Measurements from ENCODE around the gene GRIP1.
A peak's percentile ranks its signal among the peaks of the same experiment; 100 is the strongest.

GRIP1 gene

DNA sequence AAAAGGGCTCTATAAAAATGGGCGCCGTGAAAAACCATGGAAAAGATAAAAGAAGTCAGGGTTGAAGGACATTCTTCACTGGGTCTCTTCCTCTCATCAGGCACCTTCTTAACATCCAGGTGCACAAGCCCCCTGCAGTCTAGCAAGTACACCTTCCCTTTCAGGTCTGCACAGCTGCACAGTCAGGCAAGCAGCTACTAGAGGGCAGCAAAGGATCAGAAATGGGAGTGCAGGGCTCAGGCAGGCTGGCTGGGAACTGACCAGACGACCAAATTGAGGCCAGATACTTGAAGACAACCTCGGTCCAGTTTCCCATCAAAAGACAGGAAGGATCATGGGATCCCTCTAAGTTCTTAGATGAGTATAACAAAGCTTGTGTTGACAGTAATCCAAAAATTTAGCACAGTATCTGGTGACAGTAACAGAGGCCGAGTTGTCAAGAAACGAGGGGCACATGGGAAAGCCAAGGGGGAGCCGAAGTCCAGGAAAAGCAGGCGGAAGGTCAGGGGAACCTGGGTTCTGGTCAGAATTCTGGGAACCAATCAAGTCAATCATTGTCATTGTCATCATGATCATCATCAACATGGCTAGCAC is 10.1 kb upstream of the GRIP1 start:
- DNase-seq = peak; percentile 3

DNA sequence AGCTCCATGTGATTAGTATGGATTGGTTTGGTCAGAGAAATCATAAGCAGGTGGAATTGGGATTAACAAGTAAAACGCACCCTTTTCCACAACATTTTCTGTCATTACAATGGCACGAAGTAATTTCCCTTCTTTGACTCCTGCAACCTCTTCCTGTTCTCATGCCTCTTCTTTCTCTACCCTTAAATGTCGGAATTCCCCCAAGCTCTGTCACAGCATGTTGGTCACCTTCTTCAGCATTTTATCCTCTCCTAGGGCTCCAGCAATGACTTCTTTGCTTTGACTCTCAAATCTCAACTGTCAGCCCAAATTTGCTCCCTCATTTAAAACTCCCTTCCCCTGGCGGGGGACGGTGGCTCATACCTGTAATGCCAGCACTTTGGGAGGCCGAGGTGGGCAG is 5.3 kb upstream of the GRIP1 start:
- no peak for DNase-seq

DNA sequence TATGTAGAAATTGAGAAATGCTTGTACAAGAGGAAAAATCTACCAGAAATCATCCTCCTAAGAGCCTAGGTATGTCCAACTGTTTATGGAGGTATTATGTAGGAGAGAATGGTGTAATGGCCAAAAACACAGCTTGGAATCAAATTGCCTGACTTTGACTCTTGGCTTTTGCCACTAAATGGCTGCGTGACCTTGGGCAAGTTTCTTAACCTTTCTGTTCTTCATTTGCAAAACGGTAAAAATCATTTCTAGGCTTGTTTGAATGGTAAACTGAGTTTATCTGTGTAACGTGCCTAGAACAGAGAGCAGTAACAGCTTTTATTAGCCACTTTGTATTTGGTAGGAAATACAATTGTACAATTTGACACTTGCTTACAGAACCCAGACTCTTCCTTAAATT is 4.9 kb upstream of the GRIP1 start:
- no peak for DNase-seq

DNA sequence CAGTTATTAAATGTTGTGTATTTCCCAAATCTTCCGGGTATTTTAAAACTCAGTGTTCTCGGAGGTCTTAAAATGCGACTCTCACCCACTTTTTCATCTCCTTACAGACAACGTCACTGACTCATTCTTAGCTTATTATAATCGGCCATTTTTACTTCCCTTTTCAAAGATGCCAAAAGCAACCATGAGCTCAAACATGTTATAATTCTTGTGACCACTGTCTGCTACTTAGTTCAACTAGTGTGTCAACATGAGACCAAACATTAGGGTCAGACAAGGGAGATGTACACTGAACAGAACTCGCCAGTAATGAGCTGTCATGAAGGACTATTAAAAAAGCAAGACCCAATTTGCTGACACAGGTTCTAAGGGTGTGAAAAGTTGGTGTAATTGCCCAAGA is 4.2 kb upstream of the GRIP1 start:
- DNase-seq = no peak

DNA sequence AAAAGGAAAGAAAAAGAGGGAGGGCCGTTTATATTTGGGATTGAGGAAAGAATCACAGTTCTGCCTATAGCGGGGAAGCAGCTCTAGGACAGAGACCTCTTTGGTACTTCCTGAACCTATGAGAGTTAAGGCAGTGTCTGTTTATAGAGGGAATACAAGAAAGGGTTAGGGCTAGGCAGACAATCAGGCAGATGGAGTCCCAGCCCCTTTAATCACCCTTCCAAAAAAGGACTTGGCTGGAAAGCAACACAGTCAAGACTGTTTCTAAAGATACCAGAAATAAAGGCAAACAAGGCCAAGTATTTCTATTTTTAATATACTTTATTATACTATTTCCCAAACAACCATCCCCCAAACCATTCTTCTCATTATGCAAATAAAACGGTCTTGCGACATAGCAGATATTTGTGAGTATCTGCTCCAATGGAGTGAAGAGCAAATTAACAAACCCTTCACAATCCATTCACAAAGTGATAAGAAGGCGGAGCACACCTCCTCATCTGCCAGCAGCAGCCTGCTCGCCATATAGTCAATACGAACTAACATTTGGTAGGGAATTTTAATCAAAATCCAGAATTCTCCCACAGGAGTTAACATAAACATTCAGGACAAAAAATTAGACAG is 697 bp upstream of the GRIP1 start:
- no peak for DNase-seq

DNA sequence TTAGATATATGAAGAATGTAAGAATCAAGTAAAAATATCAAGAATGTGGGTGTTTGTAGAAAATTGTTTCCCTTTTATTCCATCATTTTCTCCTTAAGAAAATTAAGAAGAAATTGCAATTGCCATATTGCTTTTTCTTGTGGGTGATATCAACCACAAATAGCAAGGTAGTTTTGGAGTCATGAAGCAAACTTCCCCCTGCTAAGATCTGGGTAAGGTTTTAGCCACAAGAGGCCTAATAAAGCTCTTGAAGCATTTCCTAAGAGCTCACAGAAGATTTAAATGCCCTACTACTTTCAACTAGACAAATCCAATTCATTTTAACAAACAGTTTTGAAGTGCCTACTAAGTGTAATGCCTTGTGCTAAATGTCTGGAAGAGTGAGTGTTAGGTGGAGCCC is 2.6 kb downstream of the GRIP1 start:
- no peak for DNase-seq

DNA sequence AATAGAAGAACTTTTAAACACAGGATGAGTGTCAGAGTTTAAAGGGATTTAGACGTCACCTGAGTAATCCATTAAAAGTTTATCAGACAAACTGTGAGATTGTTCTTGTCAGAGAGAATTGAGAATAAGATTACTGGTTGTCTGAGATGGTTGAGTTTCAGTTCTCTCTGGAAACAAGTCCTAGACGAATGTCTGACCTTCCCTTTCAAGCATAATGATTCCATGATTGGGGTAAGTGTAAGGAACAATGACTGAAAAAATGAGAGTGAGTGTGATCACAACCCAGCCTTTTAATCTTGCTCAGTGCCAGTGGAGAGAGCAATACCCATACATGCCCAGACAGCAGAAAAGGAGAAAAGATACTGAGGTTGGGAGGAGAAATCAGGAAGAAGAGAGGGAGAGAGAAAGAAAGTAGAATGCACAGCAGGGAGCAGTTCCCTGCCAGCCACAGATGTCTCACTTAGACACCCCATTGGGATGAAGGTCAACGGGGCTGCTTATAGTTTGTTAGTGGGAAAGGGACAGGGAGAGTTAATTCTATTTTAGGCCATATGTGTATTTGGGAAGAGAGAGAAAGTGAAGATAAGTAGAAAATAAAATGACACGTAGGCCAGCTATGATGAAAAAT is 4.3 kb downstream of the GRIP1 start:
- DNase-seq = no peak

DNA sequence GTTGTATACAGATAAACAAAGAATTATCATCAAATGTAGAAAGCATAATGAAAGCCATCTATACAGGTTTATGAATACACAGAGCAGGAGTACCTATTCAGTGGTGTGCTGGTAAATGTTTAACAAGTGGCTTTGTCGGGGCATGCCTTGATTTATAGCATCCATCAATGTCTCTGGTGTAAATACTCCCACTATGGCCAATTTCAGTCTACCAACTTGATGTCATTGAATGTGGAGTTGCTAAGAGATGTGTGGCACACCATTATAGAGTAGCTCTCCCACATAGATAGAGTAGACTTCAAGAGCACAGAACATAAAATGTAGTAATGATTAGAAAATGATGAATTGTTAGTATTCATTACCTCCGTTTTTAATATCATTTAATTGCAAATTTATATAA is 9.3 kb downstream of the GRIP1 start:
- DNase-seq = no peak

DNA sequence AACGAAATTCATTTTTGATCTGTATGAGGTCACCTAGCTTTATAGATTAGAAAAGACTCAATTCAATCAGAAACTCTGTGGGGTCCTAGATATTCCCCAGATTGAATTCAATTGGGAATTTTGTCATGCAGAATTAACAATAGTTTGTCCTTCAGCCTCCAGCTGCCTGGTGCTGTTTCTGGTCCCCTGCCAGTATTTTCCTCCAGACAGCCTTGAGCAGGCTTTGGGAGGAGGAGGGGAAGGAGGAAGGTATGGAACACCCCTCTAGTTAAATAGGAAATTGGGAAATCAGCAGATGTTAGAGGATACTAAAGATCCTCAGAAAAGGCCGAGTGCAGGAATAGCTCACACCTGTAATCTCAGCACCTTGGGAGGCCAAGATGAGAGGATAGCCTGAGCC is 10.6 kb downstream of the GRIP1 start:
- no peak for DNase-seq

DNA sequence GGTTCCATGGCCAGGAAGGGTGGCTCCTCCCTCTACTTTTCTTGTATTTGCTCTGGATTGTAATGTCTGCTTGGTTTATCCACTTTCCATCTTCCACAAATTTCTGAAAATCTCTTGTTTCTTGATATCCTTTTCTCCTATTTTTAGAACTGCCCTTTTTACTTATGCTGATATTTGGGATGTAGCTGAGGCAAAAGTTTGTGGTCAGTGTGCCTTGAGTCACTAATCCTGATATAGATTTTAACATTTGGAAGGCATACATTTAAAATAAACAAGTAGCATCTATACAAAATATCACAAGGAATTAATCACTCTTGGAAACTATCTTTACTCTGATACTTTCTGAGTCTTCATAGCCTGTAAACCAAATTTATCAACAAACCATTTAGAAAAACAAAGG is 11.0 kb downstream of the GRIP1 start:
- DNase-seq = no peak

DNA sequence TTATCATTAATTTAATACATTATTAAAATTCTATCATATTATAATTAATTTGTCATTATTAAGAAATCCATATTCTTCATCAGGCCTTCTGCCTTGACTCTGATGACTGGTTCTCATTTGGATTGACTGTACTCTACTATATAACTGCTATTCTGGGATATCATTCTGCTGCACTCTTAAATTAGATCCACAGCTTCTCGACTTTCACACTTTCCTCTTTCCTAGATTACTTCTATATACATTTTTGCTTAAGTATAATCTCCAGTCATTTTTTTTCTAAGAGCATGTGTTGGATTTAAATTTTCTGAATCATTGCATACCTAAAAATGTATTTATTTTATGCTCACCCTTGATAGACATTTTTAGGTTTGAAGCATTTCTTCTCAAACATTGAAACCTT is 12.4 kb downstream of the GRIP1 start:
- DNase-seq = no peak

DNA sequence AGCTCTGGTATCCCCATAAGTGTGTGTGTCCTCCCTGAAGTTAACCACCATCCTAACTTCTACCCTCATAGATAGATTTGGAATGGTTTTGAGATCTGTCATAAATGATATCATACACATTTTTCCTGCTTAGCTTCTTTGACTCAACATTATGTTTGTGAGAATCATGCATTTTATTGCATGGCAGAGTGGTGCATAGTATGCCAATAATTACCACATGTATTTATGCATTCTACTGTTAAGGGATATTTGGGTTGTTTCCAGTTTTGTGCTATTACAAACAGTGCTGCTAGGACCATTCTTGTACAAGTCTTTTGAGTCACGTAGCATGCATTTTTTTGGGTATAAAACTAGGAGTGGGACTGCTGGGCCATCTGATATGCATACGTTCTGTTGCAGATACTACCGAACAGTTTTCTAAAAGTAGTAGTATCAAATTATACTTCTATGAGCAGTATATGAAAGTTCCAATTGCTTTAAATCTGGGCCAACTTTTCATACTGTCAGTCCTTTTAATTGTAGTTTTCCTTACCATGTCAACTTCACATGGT is 13.4 kb downstream of the GRIP1 start:
- DNase-seq = no peak

DNA sequence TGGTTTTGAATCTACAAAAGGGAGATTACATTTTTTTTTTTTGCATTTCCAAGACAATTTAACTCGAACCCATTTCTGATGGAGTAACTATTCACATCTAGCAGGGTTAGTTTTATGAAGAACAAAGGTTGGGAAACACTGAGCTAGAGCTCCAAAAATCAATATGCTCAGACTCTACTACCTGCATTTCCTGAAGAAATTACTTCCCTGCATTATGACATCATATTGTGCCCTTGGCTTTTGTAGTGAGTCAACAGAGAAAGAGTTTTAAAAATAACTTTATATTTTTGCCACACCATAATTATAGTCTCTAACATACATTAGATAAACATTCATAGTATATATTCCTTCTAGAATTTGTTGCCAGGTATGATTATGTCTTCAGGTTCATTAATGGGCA is 14.8 kb downstream of the GRIP1 start:
- DNase-seq = no peak

DNA sequence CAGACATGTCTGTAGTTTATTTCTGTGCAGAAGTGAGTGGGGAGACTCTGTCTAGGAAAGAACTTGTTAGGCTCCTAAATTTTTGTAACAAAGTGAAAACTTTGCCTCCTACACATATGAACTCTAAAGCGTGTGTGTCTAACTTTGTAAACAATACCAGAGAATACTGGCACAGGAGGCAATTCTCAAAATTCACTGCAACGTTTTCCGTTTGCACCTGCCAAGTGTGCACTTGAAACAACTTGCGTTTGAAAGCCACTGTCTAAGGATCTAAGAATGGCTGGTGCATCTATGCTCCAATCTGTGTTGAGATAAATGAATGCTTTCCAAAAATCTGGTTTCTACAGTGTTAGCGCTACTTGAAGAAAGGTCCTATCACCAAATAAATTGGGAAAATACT is 15.3 kb downstream of the GRIP1 start:
- no peak for DNase-seq

DNA sequence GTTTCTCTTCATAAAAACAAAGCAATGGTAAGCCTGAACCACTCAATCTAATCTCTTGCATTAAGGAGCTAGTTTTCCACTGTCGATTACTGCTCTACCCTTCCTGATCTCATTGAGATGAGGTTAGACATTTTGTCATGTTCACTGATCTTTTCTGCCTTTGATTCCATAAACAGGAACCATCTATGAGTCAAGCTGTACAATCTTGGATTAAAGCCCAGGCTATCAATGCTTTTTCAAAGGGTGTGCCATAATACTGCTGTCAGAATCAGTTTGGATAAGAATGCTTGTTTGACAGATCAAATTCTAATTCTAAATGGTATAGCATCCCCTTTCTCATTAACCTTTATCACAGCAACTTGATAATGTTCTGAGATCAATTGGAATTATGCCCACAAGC is 16.1 kb downstream of the GRIP1 start:
- DNase-seq = no peak

DNA sequence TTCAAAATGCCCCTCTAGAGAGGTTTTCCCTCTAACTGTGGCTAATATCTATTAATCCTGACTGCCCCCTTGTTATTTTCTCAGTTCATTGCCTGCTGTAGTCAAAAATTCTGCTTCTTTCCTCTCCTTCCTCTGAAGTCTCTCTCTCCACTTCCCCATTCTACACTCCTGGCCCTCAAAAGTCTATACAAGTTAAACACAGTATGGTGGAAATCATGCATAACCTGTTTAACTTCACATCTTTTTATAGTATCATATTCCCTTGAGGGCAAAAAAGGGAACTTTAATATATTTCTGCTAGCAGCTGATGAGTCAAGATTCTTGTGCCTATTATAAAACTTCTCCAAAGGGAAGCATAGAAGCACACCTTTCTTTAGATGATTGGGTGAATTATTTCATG is 16.7 kb downstream of the GRIP1 start:
- DNase-seq = no peak

DNA sequence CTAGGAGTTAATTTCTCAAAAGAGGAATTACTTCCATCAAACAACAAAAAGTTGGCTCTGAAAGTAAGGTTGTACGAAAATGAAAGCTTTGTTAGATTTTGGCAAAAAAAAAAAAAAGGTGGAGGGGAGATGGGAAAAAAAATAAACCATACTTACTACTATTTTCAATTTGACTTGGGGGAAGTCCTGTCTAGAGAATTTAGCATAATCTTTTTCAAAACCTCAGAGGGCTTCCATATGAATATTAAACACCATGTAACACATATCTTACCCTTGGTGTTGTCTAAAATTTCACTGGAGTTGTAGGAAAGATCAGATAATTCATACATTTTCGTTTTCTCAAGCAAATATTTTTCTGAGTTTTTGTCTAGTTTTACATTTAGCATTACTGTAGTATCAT is 17.5 kb downstream of the GRIP1 start:
- no peak for DNase-seq

DNA sequence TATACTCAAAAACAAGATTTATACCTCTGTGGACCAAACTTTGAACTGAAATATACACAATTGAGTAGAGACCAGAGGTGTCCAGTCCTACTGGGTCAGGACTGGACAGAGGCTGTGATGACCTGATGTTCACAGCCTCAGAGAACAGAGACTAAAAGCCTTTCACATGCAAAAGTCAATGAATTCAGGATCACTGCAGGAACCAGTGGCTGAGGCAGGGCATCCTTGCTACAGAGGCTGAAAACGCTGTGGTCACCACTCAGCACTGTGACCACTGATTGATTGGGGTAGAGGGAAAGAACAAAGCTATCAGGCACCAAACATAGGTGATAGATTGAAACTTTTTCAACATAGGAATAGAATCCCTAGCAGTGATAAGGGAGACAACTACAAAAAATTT is 25.1 kb downstream of the GRIP1 start:
- DNase-seq = no peak

DNA sequence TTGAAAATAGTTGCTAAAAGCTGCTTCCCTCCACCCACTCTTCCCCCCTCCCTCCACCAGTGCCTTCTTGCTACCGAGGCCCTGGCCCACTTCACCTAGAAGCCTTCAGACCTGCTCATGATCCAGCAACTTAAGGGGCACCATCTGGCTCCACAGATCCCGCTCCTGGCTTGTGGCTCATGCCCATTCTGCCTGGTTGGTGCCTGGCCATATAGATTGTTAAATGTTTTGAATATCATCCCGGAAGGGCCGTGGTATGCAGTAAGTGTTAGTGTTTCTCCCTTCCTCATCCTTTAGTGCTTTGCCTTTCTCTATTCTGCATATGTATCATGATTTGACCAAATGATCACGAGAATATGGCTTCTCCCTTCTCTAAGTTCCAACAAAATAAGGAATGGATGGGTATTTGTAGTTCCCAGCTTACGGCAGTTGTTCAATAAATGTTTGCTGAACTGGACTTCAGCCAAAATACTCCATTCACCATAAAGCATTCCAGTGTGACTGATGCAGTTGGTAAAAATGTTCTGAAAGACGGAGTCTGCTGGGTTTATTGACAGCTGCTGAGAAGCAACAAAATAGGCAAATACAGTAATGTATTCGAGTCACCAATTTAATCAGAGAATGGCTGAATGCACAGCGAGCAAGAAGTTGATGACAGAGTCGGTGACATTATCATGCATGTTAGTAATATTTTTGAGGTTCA is 30.7 kb downstream of the GRIP1 start:
- no peak for DNase-seq

DNA sequence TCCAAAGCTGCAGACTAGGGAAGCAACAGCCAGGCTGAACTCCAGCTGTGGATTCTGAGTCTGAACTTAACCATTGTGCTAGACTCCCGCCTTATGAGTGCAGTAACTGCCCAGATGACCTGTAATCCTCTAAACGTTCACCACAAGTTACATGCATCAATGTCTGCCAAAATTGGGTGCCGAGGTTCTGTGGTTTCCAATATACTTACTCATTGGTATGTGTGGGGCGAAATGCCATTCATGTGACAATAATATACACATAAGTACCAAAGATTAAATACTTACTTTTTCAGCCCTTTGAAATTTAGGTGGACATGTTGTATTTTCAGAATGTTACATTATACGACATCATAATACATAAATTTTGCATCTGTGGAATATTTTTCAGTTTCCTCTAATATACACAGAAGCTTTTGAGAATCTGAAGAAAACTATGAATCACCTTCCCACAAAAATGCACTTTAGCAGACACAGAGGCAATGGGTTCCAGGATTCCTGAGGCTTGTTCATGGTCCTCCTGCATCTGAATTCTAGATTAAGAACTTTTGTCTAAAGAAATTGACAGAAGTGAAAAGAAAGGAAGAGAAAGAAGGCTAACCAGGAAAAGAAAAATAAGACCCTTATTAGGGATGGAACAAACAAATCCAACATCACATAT is 31.7 kb downstream of the GRIP1 start:
- no peak for DNase-seq

DNA sequence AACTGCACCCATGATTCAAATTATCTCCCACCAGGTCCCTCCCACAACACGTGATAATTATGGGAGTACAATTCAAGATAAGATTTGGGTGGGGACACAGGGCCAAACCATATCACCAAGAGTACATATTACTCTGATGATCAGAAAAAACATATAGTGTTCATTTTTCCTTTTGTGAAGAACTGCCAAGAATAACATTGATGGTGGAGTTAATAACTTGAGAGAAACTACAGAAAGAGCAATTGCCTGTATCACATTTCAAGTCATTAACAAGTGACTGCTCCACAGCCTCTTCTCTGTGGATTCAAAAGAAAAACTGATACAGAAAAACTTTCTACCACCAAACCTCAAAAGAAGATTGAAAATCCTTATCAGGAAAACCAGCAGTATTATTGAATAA is 34.7 kb downstream of the GRIP1 start:
- no peak for DNase-seq

DNA sequence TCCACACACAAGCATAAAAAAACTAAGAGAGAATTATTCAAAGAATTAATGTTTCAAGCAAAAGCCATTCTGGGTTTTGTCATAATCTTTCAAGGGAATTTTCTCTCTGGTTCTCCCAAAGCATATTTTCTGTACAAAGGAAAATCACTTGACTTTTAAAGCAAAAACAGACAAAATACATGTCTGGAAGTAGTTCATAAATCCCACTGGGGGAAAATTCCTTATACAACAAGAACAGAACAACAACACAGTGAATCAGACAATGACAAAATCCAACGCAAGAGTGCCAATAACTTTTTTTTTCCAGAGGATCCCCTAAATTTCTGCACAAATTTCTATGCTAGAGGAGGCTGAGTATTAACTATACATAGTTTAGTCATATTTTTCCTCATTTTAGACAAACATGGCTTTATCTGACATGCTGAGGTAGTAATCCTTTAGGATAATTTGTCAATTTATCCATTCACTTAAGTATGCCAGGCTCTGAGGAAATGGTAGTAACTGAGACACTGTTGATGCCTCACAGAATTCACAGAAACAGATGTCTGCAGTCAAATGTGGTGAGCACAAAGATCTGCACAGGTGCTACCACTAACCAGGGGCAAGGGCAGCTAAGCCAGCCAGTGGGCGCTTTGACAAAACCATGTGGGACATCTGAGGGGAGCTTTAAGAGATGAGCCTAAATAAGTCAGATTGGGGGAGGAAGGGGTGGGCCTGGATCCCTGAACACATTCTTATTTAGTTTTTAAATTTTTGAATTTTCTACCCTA is 38.0 kb downstream of the GRIP1 start:
- no peak for DNase-seq

DNA sequence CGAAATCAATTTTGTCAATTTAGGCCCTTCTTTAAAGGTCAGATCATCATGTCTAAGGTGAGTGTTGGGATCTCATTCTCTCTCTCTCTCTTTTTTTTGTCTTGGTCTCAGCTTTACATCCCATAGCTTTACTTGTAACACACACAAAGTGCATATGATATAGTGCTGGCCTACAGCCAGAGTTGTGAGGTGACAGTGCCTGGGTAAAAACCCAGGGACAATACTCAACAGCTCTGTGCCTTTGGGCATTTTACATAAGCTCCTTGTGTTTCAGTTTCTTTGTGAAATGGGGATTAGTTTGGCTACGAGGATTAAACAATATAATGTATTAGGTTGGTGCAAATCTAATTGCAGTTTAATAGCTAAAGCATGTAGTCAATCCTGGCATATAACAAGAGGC is 40.2 kb downstream of the GRIP1 start:
- no peak for DNase-seq

Data from stimulated activated CD4-positive, alpha-beta T cell treated with anti-CD3 and anti-CD28 coated beads, Interleukin-12 subunit alpha, Interleukin-12 subunit beta, amount 100 ng/mL, for 4 hours (primary cell).